HepG2 (cell line): ENCODE results near the gene TREH. TPM values are rescaled to one million over a fixed set of nuclear protein-coding genes. Genes with fewer than 3 reads are reported as not detected.

Experiments
- CENPX ChIP-seq: sonication (generic); formaldehyde crosslinking; IDR thresholded peaks from 2 replicates; pipeline ENCODE4 v1.9.0; 2021; ENCODE audit warnings: mild to moderate bottlenecking, missing genetic modification reagents, moderate library complexity
- MAFK ChIP-seq, 2 experiments: IDR thresholded peaks in 1 of 2; conservative IDR thresholded peaks in 1 of 2; 2 replicates each; pipeline ENCODE4 v1.6.1; 2011; ENCODE audit warnings: improper control_type of control experiment in 2 of 2, low read length in 2 of 2
- MED8 ChIP-seq: sonication (generic); formaldehyde crosslinking; IDR thresholded peaks from 2 replicates; pipeline ENCODE4 v1.8.1; 2023; ENCODE audit warnings: mild to moderate bottlenecking, missing genetic modification reagents; ENCODE audit not compliant: insufficient replicate concordance
- MIER3 ChIP-seq: IDR thresholded peaks from 2 replicates; pipeline ENCODE4 v1.6.1; 2016; ENCODE audit warnings: missing compliant biosample characterization, borderline replicate concordance
- PCBP2 ChIP-seq: fragments of 200-400 bp; formaldehyde crosslinking; optimal IDR thresholded peaks from 2 replicates; pipeline ENCODE3; 2018; ENCODE audit warnings: low read length, low read depth; ENCODE audit not compliant: poor library complexity, severe bottlenecking
- RCOR2 ChIP-seq: IDR thresholded peaks from 2 replicates; pipeline ENCODE4 v1.6.1; 2016; ENCODE audit warnings: missing biosample characterization, missing genetic modification reagents
- RELA ChIP-seq: sonication (generic); formaldehyde crosslinking; IDR thresholded peaks from 2 replicates; pipeline ENCODE4 v1.4.0; 2020; ENCODE audit warnings: missing genetic modification reagents
- RFX3 ChIP-seq: IDR thresholded peaks from 2 replicates; pipeline ENCODE4 v1.6.1; 2016; ENCODE audit warnings: missing biosample characterization, missing genetic modification reagents
- RORA ChIP-seq: sonication (generic); formaldehyde crosslinking; IDR thresholded peaks from 2 replicates; pipeline ENCODE4 v1.5.0; 2020; ENCODE audit warnings: mild to moderate bottlenecking, missing genetic modification reagents, moderate library complexity
- SCMH1 ChIP-seq: sonication (generic); formaldehyde crosslinking; IDR thresholded peaks from 2 replicates; pipeline ENCODE4 v1.9.0; 2021; ENCODE audit warnings: missing genetic modification reagents, mild to moderate bottlenecking, borderline replicate concordance
- SMARCC2 ChIP-seq: fragments of 450-650 bp; IDR thresholded peaks from 2 replicates; pipeline ENCODE4 v1.6.1; 2017; ENCODE audit warnings: antibody characterized with exemption, mild to moderate bottlenecking
- TAF15 ChIP-seq: fragments of 200-400 bp; formaldehyde crosslinking; IDR thresholded peaks from one replicate; pipeline ENCODE4 v1.6.1; 2018; ENCODE audit warnings: mild to moderate bottlenecking, low read depth, low read length; ENCODE audit not compliant: poor library complexity, severe bottlenecking
- TEAD3 ChIP-seq: optimal IDR thresholded peaks from 2 replicates; pipeline ENCODE3; 2016; ENCODE audit warnings: borderline replicate concordance
- ZBTB20 ChIP-seq: sonication (generic); formaldehyde crosslinking; IDR thresholded peaks from 2 replicates; pipeline ENCODE4 v1.8.1; 2023; ENCODE audit warnings: missing genetic modification reagents, low read depth, mild to moderate bottlenecking, borderline replicate concordance
- ZFP37 ChIP-seq: sonication (generic); formaldehyde crosslinking; IDR thresholded peaks from 2 replicates; pipeline ENCODE4 v1.4.0; 2020; ENCODE audit warnings: missing genetic modification reagents, borderline replicate concordance
- ZNF230 ChIP-seq: sonication (generic); formaldehyde crosslinking; IDR thresholded peaks from 2 replicates; pipeline ENCODE4 v1.4.0; 2020; ENCODE audit warnings: mild to moderate bottlenecking, missing genetic modification reagents
- ZNF282 ChIP-seq: fragments of 450-650 bp; IDR thresholded peaks from 2 replicates; pipeline ENCODE4 v1.6.1; 2018; ENCODE audit not compliant: partially characterized antibody
- ZNF367 ChIP-seq: sonication (generic); formaldehyde crosslinking; IDR thresholded peaks from 2 replicates; pipeline ENCODE4 v1.4.0; 2020; ENCODE audit warnings: missing genetic modification reagents, borderline replicate concordance
- ZNF674 ChIP-seq: sonication (generic); formaldehyde crosslinking; IDR thresholded peaks from 2 replicates; pipeline ENCODE4 v1.5.0; 2020; ENCODE audit warnings: low read depth, mild to moderate bottlenecking, missing genetic modification reagents
- ZZZ3 ChIP-seq: sonication (generic); formaldehyde crosslinking; IDR thresholded peaks from 2 replicates; pipeline ENCODE4 v1.4.0; 2020; ENCODE audit warnings: missing genetic modification reagents, mild to moderate bottlenecking, borderline replicate concordance
- polyA plus RNA-seq, 8 experiments: library from polyadenylated mRNA; depleted of rRNA in 3 of 8; stranded (reverse) in 7 of 8; unstranded in 1 of 8; fragments of >200 nt; fragmentation: Illumina TruSeq in 4 of 8; extraction: Trizol in 4 of 8; gene quantifications; 2 replicates each; pipeline versions ENCODE4 v1.2.1 to v1.2.3, GENCODE V29; 2011 to 2016; ENCODE audit warnings: low read depth in 4 of 8, missing spikeins in 1 of 8, mixed read lengths in 1 of 8; ENCODE audit not compliant: insufficient read depth in 1 of 8
- total RNA-seq, 5 experiments: library from RNA; depleted of rRNA; stranded (reverse); fragments of >200 nt; fragmentation: Illumina TruSeq; extraction: Trizol; gene quantifications; 2 replicates each; pipeline ENCODE4 v1.2.3, GENCODE V29; 2016; ENCODE audit warnings: low read depth in 1 of 5
- TF ChIP-seq, protein P1 (sequence below): sonication (generic); formaldehyde crosslinking; IDR thresholded peaks from 2 replicates; pipeline ENCODE4 v1.4.0; 2020; ENCODE audit warnings: mild to moderate bottlenecking, low read depth, missing genetic modification reagents
- TF ChIP-seq, protein P2 (sequence below): sonication (generic); formaldehyde crosslinking; IDR thresholded peaks from 2 replicates; pipeline ENCODE4 v1.4.0; 2020; ENCODE audit warnings: mild to moderate bottlenecking, missing genetic modification reagents
- TF ChIP-seq, protein P3 (sequence below): IDR thresholded peaks from 2 replicates; pipeline ENCODE4 v1.6.1; 2016; ENCODE audit warnings: low read depth, borderline replicate concordance
- TF ChIP-seq, protein P4 (sequence below): sonication (generic); formaldehyde crosslinking; IDR thresholded peaks from 2 replicates; pipeline ENCODE4 v1.4.0; 2020; ENCODE audit warnings: mild to moderate bottlenecking, missing genetic modification reagents, borderline replicate concordance
- TF ChIP-seq, protein P5 (sequence below): sonication (generic); formaldehyde crosslinking; IDR thresholded peaks from 2 replicates; pipeline ENCODE4 v1.4.0; 2020; ENCODE audit warnings: missing genetic modification reagents
- TF ChIP-seq, protein P6 (sequence below): IDR thresholded peaks from 2 replicates; pipeline ENCODE4 v1.6.1; 2016; ENCODE audit warnings: missing compliant biosample characterization, missing genetic modification reagents, borderline replicate concordance

The TREH gene
- total and polyA plus RNA-seq, 2 of the 13 experiments (the other 11 are each of a cell fraction or from before 2014, with no cell fraction given), result 0.53 to 0.86 TPM

DNA sequence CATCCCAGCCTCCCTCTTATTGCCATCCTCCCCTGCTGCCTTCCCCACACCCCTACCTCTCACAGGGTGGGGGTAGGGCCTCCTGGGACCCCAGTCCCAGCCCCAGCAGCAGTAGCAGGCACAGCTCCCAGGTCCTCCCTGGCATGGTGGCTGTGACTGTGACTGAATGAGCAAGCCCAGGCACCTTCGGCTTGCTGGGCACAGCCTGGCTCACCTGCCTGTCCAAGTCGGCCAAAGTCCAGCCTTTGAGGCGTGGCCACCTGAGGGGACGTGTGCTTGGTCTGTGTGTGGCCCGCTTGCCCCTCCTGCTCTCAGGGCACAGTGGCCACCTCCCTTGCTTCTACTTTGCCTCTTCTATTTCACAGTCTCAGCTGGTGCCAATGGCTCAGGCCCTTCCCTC lies at the start of gene TREH (continued):
- TF ChIP-seq, protein P1, sequence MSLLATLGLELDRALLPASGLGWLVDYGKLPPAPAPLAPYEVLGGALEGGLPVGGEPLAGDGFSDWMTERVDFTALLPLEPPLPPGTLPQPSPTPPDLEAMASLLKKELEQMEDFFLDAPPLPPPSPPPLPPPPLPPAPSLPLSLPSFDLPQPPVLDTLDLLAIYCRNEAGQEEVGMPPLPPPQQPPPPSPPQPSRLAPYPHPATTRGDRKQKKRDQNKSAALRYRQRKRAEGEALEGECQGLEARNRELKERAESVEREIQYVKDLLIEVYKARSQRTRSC (CRISPR knock-in tag), result no peak
- TF ChIP-seq ZNF282, result no peak
- no peak for TF ChIP-seq ZFP37 (CRISPR knock-in tag)
- TF ChIP-seq, protein P2, sequence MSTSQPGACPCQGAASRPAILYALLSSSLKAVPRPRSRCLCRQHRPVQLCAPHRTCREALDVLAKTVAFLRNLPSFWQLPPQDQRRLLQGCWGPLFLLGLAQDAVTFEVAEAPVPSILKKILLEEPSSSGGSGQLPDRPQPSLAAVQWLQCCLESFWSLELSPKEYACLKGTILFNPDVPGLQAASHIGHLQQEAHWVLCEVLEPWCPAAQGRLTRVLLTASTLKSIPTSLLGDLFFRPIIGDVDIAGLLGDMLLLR, result no peak
- no peak for TF ChIP-seq ZNF674 (CRISPR knock-in tag)
- no peak for TF ChIP-seq SMARCC2
- TF ChIP-seq ZNF230 (CRISPR knock-in tag), result no peak
- 0 out of 2 replicates have a peak, but pooled peaks have one; percentile 54 for TF ChIP-seq MIER3 (CRISPR knock-in tag)
- no peak for TF ChIP-seq ZNF367
- no peak for TF ChIP-seq PCBP2
- TF ChIP-seq, protein P3, sequence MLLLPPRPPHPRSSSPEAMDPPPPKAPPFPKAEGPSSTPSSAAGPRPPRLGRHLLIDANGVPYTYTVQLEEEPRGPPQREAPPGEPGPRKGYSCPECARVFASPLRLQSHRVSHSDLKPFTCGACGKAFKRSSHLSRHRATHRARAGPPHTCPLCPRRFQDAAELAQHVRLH (CRISPR knock-in tag), result no peak
- no peak for TF ChIP-seq MAFK (conservative IDR thresholded peaks at IDR 0.05 in 1 of 2, IDR thresholded peaks at IDR 0.05 in 1 of 2; ENCODE audit: low read length in 2 of 2)
- TF ChIP-seq TEAD3 (CRISPR knock-in tag), result peak; percentile 43
- no peak for TF ChIP-seq RCOR2 (CRISPR knock-in tag)
- no peak for TF ChIP-seq RORA
- TF ChIP-seq CENPX (CRISPR knock-in tag), result no peak
- TF ChIP-seq SCMH1 (CRISPR knock-in tag), result no peak
- TF ChIP-seq, protein P4, sequence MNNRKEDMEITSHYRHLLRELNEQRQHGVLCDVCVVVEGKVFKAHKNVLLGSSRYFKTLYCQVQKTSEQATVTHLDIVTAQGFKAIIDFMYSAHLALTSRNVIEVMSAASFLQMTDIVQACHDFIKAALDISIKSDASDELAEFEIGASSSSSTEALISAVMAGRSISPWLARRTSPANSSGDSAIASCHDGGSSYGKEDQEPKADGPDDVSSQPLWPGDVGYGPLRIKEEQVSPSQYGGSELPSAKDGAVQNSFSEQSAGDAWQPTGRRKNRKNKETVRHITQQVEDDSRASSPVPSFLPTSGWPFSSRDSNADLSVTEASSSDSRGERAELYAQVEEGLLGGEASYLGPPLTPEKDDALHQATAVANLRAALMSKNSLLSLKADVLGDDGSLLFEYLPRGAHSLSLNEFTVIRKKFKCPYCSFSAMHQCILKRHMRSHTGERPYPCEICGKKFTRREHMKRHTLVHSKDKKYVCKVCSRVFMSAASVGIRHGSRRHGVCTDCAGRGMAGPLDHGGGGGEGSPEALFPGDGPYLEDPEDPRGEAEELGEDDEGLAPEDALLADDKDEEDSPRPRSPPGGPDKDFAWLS (CRISPR knock-in tag), result no peak
- peak; percentile 41; the same call in 1 of the 2 replicates for TF ChIP-seq ZBTB20
- no peak for TF ChIP-seq TAF15
- TF ChIP-seq MED8, result no peak
- no peak for TF ChIP-seq RFX3 (CRISPR knock-in tag)
- TF ChIP-seq, protein P5, sequence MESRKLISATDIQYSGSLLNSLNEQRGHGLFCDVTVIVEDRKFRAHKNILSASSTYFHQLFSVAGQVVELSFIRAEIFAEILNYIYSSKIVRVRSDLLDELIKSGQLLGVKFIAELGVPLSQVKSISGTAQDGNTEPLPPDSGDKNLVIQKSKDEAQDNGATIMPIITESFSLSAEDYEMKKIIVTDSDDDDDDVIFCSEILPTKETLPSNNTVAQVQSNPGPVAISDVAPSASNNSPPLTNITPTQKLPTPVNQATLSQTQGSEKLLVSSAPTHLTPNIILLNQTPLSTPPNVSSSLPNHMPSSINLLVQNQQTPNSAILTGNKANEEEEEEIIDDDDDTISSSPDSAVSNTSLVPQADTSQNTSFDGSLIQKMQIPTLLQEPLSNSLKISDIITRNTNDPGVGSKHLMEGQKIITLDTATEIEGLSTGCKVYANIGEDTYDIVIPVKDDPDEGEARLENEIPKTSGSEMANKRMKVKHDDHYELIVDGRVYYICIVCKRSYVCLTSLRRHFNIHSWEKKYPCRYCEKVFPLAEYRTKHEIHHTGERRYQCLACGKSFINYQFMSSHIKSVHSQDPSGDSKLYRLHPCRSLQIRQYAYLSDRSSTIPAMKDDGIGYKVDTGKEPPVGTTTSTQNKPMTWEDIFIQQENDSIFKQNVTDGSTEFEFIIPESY (CRISPR knock-in tag), result no peak
- TF ChIP-seq ZZZ3 (CRISPR knock-in tag), result no peak
- TF ChIP-seq, protein P6, sequence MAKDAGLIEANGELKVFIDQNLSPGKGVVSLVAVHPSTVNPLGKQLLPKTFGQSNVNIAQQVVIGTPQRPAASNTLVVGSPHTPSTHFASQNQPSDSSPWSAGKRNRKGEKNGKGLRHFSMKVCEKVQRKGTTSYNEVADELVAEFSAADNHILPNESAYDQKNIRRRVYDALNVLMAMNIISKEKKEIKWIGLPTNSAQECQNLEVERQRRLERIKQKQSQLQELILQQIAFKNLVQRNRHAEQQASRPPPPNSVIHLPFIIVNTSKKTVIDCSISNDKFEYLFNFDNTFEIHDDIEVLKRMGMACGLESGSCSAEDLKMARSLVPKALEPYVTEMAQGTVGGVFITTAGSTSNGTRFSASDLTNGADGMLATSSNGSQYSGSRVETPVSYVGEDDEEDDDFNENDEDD (CRISPR knock-in tag), result no peak; the same call in 1 of the 2 replicates
- TF ChIP-seq RELA (CRISPR knock-in tag), result no peak
